Mucosa of descending colon (tissue), 3 donors: ENCODE measurements around the gene TRAT1. TPM values are rescaled to one million over a fixed set of nuclear protein-coding genes. Genes with fewer than 3 reads are reported as not detected.

Experiments
- ATAC-seq: fragments of 200-7000 bp; cut with Tn5 transposase; one replicate; pipeline ENCODE4 v1.9.1; 2020; ENCODE audit warnings: mild to moderate bottlenecking, moderate library complexity
- DNase-seq, 3 donors: peaks; one replicate each; pipeline ENCODE4 v3.0.0-alpha.2; 2020
- H3K36me3 ChIP-seq: fragments of 200-600 bp; one replicate; pipeline ENCODE4 v1.8.0; 2021; ENCODE audit warnings: low read depth, mild to moderate bottlenecking
- H3K4me1 ChIP-seq: fragments of 200-600 bp; one replicate; pipeline ENCODE4 v1.8.0; 2021; ENCODE audit warnings: low read depth, mild to moderate bottlenecking
- H3K4me3 ChIP-seq: fragments of 200-600 bp; one replicate; pipeline ENCODE4 v1.8.0; 2021; ENCODE audit warnings: mild to moderate bottlenecking
- H3K9me3 ChIP-seq: fragments of 200-600 bp; one replicate; pipeline ENCODE4 v1.8.0; 2021; ENCODE audit warnings: mild to moderate bottlenecking
- CTCF ChIP-seq: fragments of 200-600 bp; IDR thresholded peaks from one replicate; pipeline ENCODE4 v1.8.0; 2022; ENCODE audit warnings: antibody characterized with exemption, mild to moderate bottlenecking
- intact Hi-C, 2 donors: fragments of 100-400 bp; cut with DNase I in 1 of 2; cut with micrococcal nuclease in 1 of 2; formaldehyde crosslinking; loops; one replicate each; pipeline versions ENCODE4 v1.11.0 to v1.11.1; 2022; cut with DNase I, micrococcal nuclease
- total RNA-seq, 3 donors: library from RNA; stranded (reverse); fragmentation: NEBNext Ultra II Directional in 2 of 3; extraction: Animal tissue kit (Norgen Biotek cat#: 25700) in 2 of 3; gene quantifications; one replicate each; pipeline versions ENCODE4 v1.2.1 to v1.2.4, GENCODE V29; 2021 to 2023
- donor health status: DM: no; HTN: no; CAD: no; lungs with moderate emphysema.
- donor health status: DM: no; HTN: no; CAD: no.
- donor health status: DM: no; HTN: yes; CAD: no.

TRAT1 gene
- total RNA-seq, 3 donors from 2014 or later: 0.60 to 1.3 (median 0.78) TPM

- TF ChIP-seq CTCF: no peak
- ATAC-seq (no peak), DNase-seq (no peak)
- H3K36me3 ChIP-seq: no peaks in the 10 kb centered on the region
- intact Hi-C loops: no loop called here
- no peak overlapping the region for H3K4me3 ChIP-seq
- H3K9me3 ChIP-seq: no peaks in the 10 kb centered on the region
- no peaks in the 10 kb centered on the region for H3K4me1 ChIP-seq
Measured at GRCh38 chr3:108899530-108899929, 76.9 kb downstream of the TRAT1 start.

Other genes with a start within 250 kb of the TRAT1 start
- gene CIP2A, start 233.3 kb upstream of the TRAT1 start, total RNA-seq: 1 to 10 TPM; 2.8 to 6.8 (median 4.5) TPM
- gene DZIP3, start 233.1 kb upstream of the TRAT1 start, total RNA-seq: 10 to 100 TPM in 1 of 3 donors, 1 to 10 TPM in 2; 7.8 to 11.7 (median 8.2) TPM
- 100 to 1,000 TPM in 1 of 3 donors, 10 to 100 TPM in 2; 17.1 to 136 (median 51.3) TPM for gene RETNLB, start 65.4 kb upstream of the TRAT1 start, total RNA-seq
- not detected for gene GUCA1C, start 131.1 kb downstream of the TRAT1 start, total RNA-seq